Stimulated activated CD4-positive, alpha-beta T cell treated with anti-CD3 and anti-CD28 coated beads, Interleukin-15, amount 100 ng/mL, for 48 hours (primary cell): Measurements from ENCODE around the gene HOOK2.
A peak's percentile ranks its signal among the peaks of the same experiment; 100 is the strongest.

ENCODE experiments used
- DNase-seq, 2 donors: peaks; one replicate each; pipeline ENCODE4 v3.0.0-alpha.2; 2020; ENCODE audit warnings: low read depth in 2 of 2

Gene HOOK2

GRCh38 chr19:12783291-12783848 lies 8.0 kb upstream of the HOOK2 start:
- DNase-seq: peak; percentile 67 to 78

DNA sequence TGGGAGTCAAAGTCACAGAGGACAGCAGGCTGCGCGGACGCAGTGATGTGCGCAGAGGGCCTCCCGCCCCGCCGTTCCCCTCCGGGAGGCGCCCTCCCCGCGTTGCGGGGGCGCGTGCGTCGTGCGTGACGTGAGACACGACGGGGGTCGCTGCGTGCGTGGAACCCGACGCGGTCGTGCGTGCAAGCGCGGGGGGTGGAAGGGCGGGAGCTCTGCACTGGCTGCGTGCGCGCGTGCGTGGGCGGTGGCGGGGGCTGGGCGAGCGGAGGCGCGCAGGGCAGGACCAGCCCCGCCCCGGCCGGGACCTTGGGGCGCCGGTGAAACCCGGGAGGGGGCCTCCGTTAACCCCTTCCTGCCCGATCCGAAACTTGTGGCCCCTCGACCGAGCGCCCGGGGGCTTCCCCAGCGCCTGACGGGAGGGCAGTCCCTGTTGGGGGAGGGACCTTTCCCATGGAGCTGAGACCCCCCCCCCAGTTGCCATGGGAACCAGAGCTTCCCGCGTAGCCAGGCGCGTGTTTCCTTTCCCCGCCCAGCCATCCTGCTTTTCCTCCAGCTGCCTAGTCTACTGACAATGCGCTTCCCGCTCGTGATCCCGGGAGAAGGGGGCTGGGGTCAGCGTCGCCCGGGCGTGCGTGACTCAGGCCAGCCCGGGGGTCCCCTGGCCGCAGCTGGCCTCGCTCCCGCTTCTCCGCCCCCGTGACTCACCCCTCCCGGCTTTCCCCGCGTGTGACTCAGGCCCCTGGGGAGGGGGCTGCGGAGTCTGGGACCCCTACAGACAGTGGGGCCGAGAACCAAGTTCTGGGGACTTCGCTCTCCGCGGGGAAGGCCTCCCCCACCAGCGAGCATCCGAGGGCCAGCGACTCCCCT lies 7.3 kb upstream of the HOOK2 start:
- DNase-seq: peak; percentile 80 to 86

GRCh38 chr19:12782174-12782423 lies 6.7 kb upstream of the HOOK2 start:
- no peak for DNase-seq

GRCh38 chr19:12779162-12779993 lies 4.0 kb upstream of the HOOK2 start:
- no peak for DNase-seq

GRCh38 chr19:12778905-12779161 lies 3.5 kb upstream of the HOOK2 start:
- no peak for DNase-seq

GRCh38 chr19:12778017-12778904 lies 2.9 kb upstream of the HOOK2 start:
- DNase-seq: no peak

DNA sequence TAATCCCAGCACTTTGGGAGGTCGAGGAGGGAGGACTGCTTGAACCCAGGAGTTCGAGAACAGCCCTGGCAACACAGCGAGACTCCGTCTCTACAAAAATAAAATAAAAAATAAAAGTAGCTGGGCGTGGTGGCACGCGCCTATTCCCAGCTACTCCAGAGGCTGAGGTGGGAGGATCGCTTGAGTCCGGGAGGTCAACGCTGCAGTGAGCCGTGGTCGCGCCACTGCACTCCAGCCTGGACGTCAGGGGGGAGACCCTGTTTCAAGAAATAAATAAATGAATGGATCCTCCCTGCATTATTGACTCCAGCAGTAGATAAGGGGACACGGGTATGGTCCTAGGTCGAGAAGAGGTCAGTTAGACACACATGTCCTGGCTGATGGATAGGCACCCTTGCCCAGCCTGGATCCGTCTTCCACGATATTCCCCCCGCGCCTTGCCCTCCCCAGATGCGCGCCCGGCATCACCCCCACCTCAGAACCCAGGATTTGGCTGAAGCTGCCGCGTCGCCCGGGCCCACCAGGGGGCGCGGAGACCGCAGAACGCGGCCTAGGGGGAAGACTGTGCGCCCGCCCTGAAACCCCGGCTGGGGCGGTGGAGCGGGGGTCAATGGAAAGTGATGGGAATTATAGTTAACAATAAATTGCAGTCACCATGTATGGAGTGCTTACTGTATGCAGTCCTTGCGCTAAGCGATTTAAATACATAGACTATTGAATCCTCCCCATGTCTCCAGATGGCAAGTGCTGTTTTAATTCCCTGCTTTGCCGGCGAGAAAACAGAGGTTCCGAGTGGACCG lies 2.1 kb upstream of the HOOK2 start:
- peak in 1 of 2 donors; percentile 83 for DNase-seq

DNA sequence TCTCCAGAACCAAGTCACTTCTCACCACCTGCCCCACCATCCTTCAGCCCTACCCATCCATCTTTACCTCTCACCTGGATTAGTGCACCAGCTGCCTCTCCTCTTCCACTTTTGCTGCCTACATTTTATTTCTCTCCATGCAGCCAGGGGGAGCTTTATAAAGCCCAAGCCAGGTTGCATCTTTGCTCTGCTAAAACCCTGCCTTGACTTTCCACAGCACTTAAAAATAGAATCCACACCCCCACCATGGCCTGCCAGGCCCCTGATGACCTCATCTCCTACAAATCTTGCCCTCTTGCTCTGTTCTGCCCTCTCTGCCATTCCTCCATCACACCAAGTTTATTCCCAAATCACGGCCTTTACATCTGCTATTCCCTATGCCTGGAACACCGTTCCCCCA lies 1.8 kb downstream of the HOOK2 start:
- no peak for DNase-seq

- DNase-seq: no peak
These were observed 3.0 kb downstream of the HOOK2 start for GRCh38 chr19:12772323-12772722.

DNA sequence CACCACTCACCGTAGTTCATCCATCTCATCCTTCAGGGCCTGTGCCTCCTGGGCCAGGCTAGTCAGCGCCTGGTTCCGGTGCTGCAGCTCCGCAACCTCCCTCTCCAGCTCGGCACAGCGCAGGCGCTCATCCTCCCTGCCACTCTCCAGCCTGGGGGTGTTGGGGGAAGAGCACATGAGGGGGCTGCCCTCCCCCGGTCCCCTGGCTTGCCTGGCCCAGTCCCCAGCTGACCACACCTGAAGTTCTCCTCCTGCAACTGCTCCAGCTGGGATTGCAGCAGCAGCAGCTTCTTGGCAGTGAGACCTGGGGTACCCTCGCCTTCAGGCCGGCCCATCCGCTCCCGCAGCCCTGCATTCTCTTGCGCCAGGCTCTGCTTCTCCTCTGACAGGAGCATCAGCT lies 4.4 kb downstream of the HOOK2 start:
- DNase-seq: no peak

GRCh38 chr19:12769689-12770088 lies 5.7 kb downstream of the HOOK2 start:
- peak in 1 of 2 donors; percentile 56 for DNase-seq

- DNase-seq: no peak
These were observed 7.7 kb downstream of the HOOK2 start for GRCh38 chr19:12767666-12768065.

GRCh38 chr19:12767150-12767549 lies 8.2 kb downstream of the HOOK2 start:
- no peak for DNase-seq

GRCh38 chr19:12766051-12766521 lies 9.3 kb downstream of the HOOK2 start:
- peak in 1 of 2 donors; percentile 82 for DNase-seq

- no peak for DNase-seq
These were observed 10.7 kb downstream of the HOOK2 start for GRCh38 chr19:12764698-12765097.

- no peak for DNase-seq
These were observed 12.3 kb downstream of the HOOK2 start for GRCh38 chr19:12763100-12763499.

DNA sequence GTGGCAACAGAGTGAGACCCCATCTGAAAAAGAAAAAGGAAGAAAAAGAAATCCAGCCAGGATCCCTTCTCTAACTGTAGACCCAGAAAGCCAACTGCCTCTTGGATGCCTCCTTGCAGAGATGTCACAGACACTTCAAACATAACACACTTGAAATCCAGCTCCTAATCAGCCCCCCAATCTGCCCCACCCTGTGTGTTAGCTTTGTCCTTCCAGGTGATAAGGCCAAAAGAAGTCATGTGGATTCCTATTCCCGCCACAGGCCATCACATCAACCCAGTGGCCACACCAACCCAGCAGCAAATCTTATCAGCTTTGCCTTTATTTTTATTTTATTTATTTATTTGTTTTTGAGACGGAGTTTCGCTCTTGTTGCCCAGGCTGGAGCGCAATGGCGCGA lies 15.7 kb downstream of the HOOK2 start:
- DNase-seq: no peak

DNA sequence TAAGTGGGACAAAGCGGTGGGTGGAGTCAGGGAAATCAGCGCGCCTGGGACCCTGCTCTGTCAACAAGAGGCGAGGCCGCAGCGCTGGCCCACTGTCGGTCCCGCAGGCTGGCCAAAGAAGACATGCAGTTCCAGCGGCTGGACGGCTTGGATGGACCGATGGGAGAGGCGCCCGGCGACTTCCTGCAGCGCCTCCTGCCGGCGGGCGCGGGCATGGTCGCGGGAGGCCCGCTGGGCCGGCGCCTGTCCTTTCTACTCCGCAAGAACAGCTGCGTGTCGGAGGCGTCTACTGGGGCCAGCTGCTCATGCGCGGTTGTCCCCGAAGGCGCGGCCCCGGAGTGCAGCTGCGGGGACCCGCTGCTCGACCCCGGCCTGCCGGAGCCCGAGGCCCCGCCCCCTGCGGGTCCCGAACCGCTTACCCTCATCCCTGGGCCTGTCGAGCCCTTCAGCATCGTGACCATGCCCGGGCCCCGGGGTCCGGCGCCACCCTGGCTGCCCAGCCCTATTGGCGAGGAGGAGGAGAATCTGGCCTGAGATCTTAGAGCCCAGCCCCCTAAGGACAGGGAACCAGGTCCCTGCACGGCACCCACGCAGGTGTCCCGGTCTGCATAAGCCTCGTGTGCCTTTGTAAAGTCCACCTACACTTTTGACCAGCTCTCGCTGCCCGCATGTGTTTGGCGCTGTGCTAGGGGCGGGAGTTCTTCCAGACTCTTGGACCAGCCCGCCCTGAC lies 17.6 kb downstream of the HOOK2 start:
- peak in 1 of 2 donors; percentile 55 for DNase-seq

DNA sequence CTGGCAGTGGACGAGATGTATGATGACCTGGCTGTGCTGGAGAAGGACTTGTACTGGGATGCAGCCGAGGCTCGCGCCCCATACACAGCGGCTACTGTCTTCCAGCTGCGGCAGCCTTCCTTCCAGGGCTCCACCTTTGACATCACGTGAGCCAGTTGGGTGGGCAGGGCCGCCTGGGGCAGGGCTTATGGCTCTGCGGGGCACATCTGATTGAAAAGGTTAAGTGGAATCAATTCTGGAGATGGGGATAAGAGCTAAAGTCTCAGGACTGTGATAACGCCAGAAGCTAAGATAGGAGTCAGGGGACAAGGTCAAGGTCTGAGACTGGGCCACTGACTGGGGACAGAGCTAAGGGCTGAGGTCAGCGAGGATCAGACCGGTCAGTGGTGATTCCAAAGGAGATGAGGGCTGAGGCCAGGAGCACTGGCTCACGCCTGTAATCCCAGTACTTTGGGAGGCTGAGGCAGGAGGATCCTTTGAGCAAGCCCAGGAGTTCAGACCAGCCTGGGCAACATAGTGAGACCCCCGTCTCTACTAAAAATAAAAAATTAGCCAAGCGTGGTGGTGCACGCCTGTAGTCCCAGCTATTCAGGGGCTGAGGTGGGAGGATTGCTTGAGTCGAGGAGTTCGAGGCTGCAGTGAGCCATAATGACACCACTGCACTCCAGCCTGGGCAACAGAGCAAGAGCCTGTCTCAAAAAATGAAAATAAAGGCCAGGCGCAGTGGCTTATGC lies 19.0 kb downstream of the HOOK2 start:
- no peak for DNase-seq
